ENCODE measurements around the gene CHMP3. TPM values are rescaled to one million over a fixed set of nuclear protein-coding genes. Genes with fewer than 3 reads are reported as not detected.
"Not testable (repeated sequence)": the region's sequence is repeated elsewhere in the genome, so short reads cannot be mapped to it uniquely, and the experiment has no call there.

The CHMP3 gene
- total RNA-seq, 2 experiments from 2014 or later = 8.5 to 27.2 TPM

DNA sequence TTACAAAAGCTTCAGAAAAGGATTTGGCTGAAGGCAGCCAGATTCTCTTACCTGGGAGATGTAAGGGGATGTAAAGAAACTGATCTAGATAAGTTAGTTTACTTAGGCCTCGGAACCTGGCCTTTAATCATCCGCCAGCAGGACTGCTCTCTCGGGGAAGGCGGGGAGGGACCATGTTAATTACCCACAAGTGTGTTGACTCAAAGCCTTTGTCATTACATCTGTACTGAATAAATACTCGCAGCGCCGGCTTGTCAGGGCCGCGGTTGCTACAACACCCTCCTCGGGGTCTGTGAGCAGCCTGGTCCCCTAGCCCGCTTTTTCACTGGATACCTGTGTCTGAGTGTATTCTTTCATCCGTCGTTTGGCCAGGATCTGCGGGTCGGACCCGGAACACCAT, 6.7 kb downstream of the CHMP3 start:
- CTCF ChIA-PET (ENCODE audit: unreplicated experiment) = no interaction called here
- peaks cover 12% of the 10 kb centered on the region; the same call in 1 of the 2 replicates for H3K9me3 ChIP-seq (ENCODE audit: low read length)
- H3K36me3 ChIP-seq (ENCODE audit: insufficient read depth, low read length) = peaks cover 8% of the 10 kb centered on the region; the same call in 1 of the 2 replicates
- H3K4me1 ChIP-seq (ENCODE audit: insufficient read depth, low read length, poor library complexity, severe bottlenecking) = peaks cover 1% of the 10 kb centered on the region
- no peak overlapping the region for H3K4me2 ChIP-seq (ENCODE audit: low read length)
- H3K27ac ChIP-seq (ENCODE audit: low read depth, low read length, poor library complexity, severe bottlenecking) = no peak overlapping the region
- H3K79me2 ChIP-seq (ENCODE audit: insufficient read depth, low read depth, low read length) = peaks cover 6% of the 10 kb centered on the region; the same call in 1 of the 2 replicates
- TF ChIP-seq EZH2phosphoT487 (IDR thresholded peaks at IDR 0.05; ENCODE audit: borderline replicate concordance, low read depth, low read length) (no peak), CTCF (conservative IDR thresholded peaks at IDR 0.05; ENCODE audit: low read length) (no peak)
- no peak overlapping the region for H3K4me3 ChIP-seq (ENCODE audit: low read depth, low read length, poor library complexity, severe bottlenecking)
- H3K9me2 ChIP-seq (ENCODE audit: insufficient read depth, low read length) = no peaks in the 10 kb centered on the region
- no peak overlapping the region for H2AFZ ChIP-seq (ENCODE audit: low read length)
- BruUV-seq (replicated peaks) = no TSS peak
- intact Hi-C loops (cut with micrococcal nuclease; ENCODE audit: unreplicated experiment) = no loop called here
- no peaks in the 10 kb centered on the region; the same call in 1 of the 2 replicates for H4K20me1 ChIP-seq (ENCODE audit: insufficient read depth, low read length)
- DNase-seq (ENCODE audit: low spot score) = no peak
- POLR2A ChIA-PET = interaction anchor here (1.1 kb wide), 1 partner anchor 16 kb away, joined by 4 read pairs; no protein-coding TSS in a partner anchor

- ChIA-PET CTCF (ENCODE audit: unreplicated experiment) (no interaction called here), POLR2A (no interaction called here)
- H3K79me2 ChIP-seq (ENCODE audit: insufficient read depth, low read depth, low read length) = peaks cover 6% of the 10 kb centered on the region; the same call in 1 of the 2 replicates
- no peak for TF ChIP-seq CTCF (conservative IDR thresholded peaks at IDR 0.05; ENCODE audit: low read length)
- TF ChIP-seq EZH2phosphoT487 (IDR thresholded peaks at IDR 0.05; ENCODE audit: borderline replicate concordance, low read depth, low read length) = no peak
- BruUV-seq (replicated peaks) = no TSS peak
- no peak overlapping the region for H3K4me2 ChIP-seq (ENCODE audit: low read length)
- H3K4me1 ChIP-seq (ENCODE audit: insufficient read depth, low read length, poor library complexity, severe bottlenecking) = no peaks in the 10 kb centered on the region
- H3K27ac ChIP-seq (ENCODE audit: low read depth, low read length, poor library complexity, severe bottlenecking) = no peak overlapping the region
- no peaks in the 10 kb centered on the region for H3K9me2 ChIP-seq (ENCODE audit: insufficient read depth, low read length)
- no peak overlapping the region for H3K4me3 ChIP-seq (ENCODE audit: low read depth, low read length, poor library complexity, severe bottlenecking)
- H3K36me3 ChIP-seq (ENCODE audit: insufficient read depth, low read length) = peaks cover 5% of the 10 kb centered on the region; the same call in 1 of the 2 replicates
- intact Hi-C loops (cut with micrococcal nuclease; ENCODE audit: unreplicated experiment) = no loop called here
- H3K9me3 ChIP-seq (ENCODE audit: low read length) = peaks cover 13% of the 10 kb centered on the region
- DNase-seq (ENCODE audit: low spot score) = no peak
- no peak overlapping the region for H2AFZ ChIP-seq (ENCODE audit: low read length)
- H4K20me1 ChIP-seq (ENCODE audit: insufficient read depth, low read length) = no peaks in the 10 kb centered on the region
Observed at GRCh38 chr2:86552889-86553288, 10.4 kb downstream of the CHMP3 start.

GRCh38 chr2:86549963-86550725, 13.1 kb downstream of the CHMP3 start:
- Histone ChIP-seq H3K9me3 (ENCODE audit: low read length) (peaks cover 24% of the 10 kb centered on the region), H3K36me3 (ENCODE audit: insufficient read depth, low read length) (peaks cover 13% of the 10 kb centered on the region)
- H4K20me1 ChIP-seq (ENCODE audit: insufficient read depth, low read length); intact Hi-C loops (cut with micrococcal nuclease; ENCODE audit: unreplicated experiment); H3K4me3 ChIP-seq (ENCODE audit: low read depth, low read length, poor library complexity, severe bottlenecking); BruUV-seq (replicated peaks); POLR2A ChIA-PET; H3K9me2 ChIP-seq (ENCODE audit: insufficient read depth, low read length); H3K4me2 ChIP-seq (ENCODE audit: low read length); H3K4me1 ChIP-seq (ENCODE audit: insufficient read depth, low read length, poor library complexity, severe bottlenecking); DNase-seq (ENCODE audit: low spot score); H3K27ac ChIP-seq (ENCODE audit: low read depth, low read length, poor library complexity, severe bottlenecking); CTCF ChIA-PET (ENCODE audit: unreplicated experiment); H2AFZ ChIP-seq (ENCODE audit: low read length); H3K79me2 ChIP-seq (ENCODE audit: insufficient read depth, low read depth, low read length): not testable (repeated sequence)

- H3K9me2 ChIP-seq (ENCODE audit: insufficient read depth, low read length); H3K4me2 ChIP-seq (ENCODE audit: low read length); H3K4me1 ChIP-seq (ENCODE audit: insufficient read depth, low read length, poor library complexity, severe bottlenecking); H3K27ac ChIP-seq (ENCODE audit: low read depth, low read length, poor library complexity, severe bottlenecking); CTCF ChIA-PET (ENCODE audit: unreplicated experiment); DNase-seq (ENCODE audit: low spot score); intact Hi-C loops (cut with micrococcal nuclease; ENCODE audit: unreplicated experiment); H2AFZ ChIP-seq (ENCODE audit: low read length); POLR2A ChIA-PET; H4K20me1 ChIP-seq (ENCODE audit: insufficient read depth, low read length); BruUV-seq (replicated peaks); H3K79me2 ChIP-seq (ENCODE audit: insufficient read depth, low read depth, low read length); H3K4me3 ChIP-seq (ENCODE audit: low read depth, low read length, poor library complexity, severe bottlenecking): not testable (repeated sequence)
- Histone ChIP-seq H3K9me3 (ENCODE audit: low read length) (peaks cover 24% of the 10 kb centered on the region), H3K36me3 (ENCODE audit: insufficient read depth, low read length) (peaks cover 13% of the 10 kb centered on the region)
Observed at GRCh38 chr2:86549440-86549839, 13.8 kb downstream of the CHMP3 start.

DNA sequence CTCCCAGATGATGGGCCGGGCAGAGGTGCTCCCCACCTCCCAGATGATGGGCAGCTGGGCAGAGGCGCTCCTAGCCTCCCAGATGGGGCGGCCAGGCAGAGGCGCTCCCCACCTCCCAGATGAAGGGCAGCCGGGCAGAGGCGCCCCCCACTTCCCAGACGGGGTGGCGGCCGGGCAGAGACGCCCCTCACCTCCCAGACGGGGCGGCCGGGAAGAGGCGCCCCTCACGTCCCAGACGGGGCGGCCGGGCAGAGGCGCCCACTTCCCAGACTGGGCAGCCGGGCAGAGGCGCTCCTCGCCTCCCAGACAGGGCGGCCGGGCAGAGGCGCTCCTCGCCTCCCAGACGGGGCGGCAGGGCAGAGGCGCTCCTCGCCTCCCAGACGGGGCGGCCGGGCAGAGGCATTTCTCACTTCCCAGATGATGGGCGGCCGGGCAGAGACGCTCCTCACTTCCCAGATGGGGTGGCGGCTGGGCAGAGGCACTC, 14.3 kb downstream of the CHMP3 start:
- H3K4me2 ChIP-seq (ENCODE audit: low read length); H3K4me1 ChIP-seq (ENCODE audit: insufficient read depth, low read length, poor library complexity, severe bottlenecking); H3K4me3 ChIP-seq (ENCODE audit: low read depth, low read length, poor library complexity, severe bottlenecking); BruUV-seq (replicated peaks); H3K79me2 ChIP-seq (ENCODE audit: insufficient read depth, low read depth, low read length); CTCF ChIA-PET (ENCODE audit: unreplicated experiment); H3K9me2 ChIP-seq (ENCODE audit: insufficient read depth, low read length); H3K27ac ChIP-seq (ENCODE audit: low read depth, low read length, poor library complexity, severe bottlenecking); H2AFZ ChIP-seq (ENCODE audit: low read length); DNase-seq (ENCODE audit: low spot score); H4K20me1 ChIP-seq (ENCODE audit: insufficient read depth, low read length); intact Hi-C loops (cut with micrococcal nuclease; ENCODE audit: unreplicated experiment): not testable (repeated sequence)
- H3K36me3 ChIP-seq (ENCODE audit: insufficient read depth, low read length) = peaks cover 13% of the 10 kb centered on the region
- H3K9me3 ChIP-seq (ENCODE audit: low read length) = peaks cover 24% of the 10 kb centered on the region
- POLR2A ChIA-PET = interaction anchor here (0.7 kb wide), 1 partner anchor 510 kb away, joined by 4 read pairs; no protein-coding TSS in a partner anchor

Measured in OCI-LY7 (cell line).